Upper lobe of right lung (tissue), 1 donor: ENCODE data around the gene PPL. TPM values are rescaled to one million over a fixed set of nuclear protein-coding genes. Genes with fewer than 3 reads are reported as not detected.
A peak's percentile ranks its signal among the peaks of the same experiment; 100 is the strongest.

Experiments
- ATAC-seq: fragments of 200-7000 bp; cut with Tn5 transposase; one replicate; pipeline ENCODE4 v1.9.1; 2020; ENCODE audit warnings: mild to moderate bottlenecking, moderate library complexity
- DNase-seq: peaks from one replicate; pipeline ENCODE4 v3.0.0-alpha.2; 2020
- H3K27ac ChIP-seq: fragments of 200-600 bp; one replicate; pipeline ENCODE4 v1.8.0; 2022
- H3K27me3 ChIP-seq: fragments of 200-600 bp; one replicate; pipeline ENCODE4 v1.8.0; 2022; ENCODE audit warnings: mild to moderate bottlenecking
- H3K36me3 ChIP-seq: fragments of 200-600 bp; one replicate; pipeline ENCODE4 v1.8.0; 2022
- H3K4me1 ChIP-seq: fragments of 200-600 bp; one replicate; pipeline ENCODE4 v1.8.0; 2022
- H3K4me3 ChIP-seq: fragments of 200-600 bp; one replicate; pipeline ENCODE4 v1.8.0; 2022; ENCODE audit warnings: mild to moderate bottlenecking
- H3K9me3 ChIP-seq: fragments of 200-600 bp; one replicate; pipeline ENCODE4 v1.8.0; 2022
- intact Hi-C: fragments of 100-400 bp; cut with DNase I; formaldehyde crosslinking; loops from one replicate; pipeline ENCODE4 v1.11.0; 2022
- total RNA-seq: library from RNA; stranded (reverse); fragmentation: NEBNext Ultra II Directional; extraction: Animal tissue kit (Norgen Biotek cat#: 25700); gene quantifications from one replicate; pipeline ENCODE4 v1.2.1, GENCODE V29; 2021
- TF ChIP-seq, protein P1 (sequence below): fragments of 200-600 bp; IDR thresholded peaks from one replicate; pipeline ENCODE4 v1.8.0; 2022; ENCODE audit warnings: antibody characterized with exemption
- donor health status: DM: no; HTN: yes; CAD: no; lungs with severe emphysema.

PPL gene
- total RNA-seq, 1 donor from 2014 or later, result 78.1 TPM

DNA sequence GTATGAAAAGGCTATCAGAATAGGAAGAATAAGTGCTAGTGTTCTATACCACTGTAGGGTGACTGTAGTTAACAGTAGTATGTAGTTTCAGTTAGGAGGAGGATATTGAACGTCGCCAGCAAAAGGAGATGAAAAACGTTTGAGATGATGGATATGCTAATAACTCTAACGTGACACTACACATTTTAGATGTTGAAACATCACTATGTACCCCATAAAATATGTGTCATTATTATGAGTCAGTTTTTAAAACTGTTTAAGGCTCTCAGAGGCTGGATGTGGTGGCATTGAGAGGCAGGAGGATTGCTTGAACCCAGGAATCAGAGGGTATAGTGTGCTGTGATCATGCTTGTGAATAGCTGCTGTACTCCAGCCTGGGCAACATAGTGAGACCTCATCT is 57.9 kb downstream of the PPL start:
- H3K9me3 ChIP-seq, result no peaks in the 10 kb centered on the region
- no peak for DNase-seq
- intact Hi-C loops, result no loop called here
- H3K4me1 ChIP-seq, result peaks cover 9% of the 10 kb centered on the region
- H3K27ac ChIP-seq, result no peak overlapping the region
- no peaks in the 10 kb centered on the region for H3K27me3 ChIP-seq
- TF ChIP-seq, protein P1, sequence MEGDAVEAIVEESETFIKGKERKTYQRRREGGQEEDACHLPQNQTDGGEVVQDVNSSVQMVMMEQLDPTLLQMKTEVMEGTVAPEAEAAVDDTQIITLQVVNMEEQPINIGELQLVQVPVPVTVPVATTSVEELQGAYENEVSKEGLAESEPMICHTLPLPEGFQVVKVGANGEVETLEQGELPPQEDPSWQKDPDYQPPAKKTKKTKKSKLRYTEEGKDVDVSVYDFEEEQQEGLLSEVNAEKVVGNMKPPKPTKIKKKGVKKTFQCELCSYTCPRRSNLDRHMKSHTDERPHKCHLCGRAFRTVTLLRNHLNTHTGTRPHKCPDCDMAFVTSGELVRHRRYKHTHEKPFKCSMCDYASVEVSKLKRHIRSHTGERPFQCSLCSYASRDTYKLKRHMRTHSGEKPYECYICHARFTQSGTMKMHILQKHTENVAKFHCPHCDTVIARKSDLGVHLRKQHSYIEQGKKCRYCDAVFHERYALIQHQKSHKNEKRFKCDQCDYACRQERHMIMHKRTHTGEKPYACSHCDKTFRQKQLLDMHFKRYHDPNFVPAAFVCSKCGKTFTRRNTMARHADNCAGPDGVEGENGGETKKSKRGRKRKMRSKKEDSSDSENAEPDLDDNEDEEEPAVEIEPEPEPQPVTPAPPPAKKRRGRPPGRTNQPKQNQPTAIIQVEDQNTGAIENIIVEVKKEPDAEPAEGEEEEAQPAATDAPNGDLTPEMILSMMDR, result no peak
- no peak overlapping the region for H3K4me3 ChIP-seq
- no peak for ATAC-seq
- peaks cover 98% of the 10 kb centered on the region for H3K36me3 ChIP-seq

DNA sequence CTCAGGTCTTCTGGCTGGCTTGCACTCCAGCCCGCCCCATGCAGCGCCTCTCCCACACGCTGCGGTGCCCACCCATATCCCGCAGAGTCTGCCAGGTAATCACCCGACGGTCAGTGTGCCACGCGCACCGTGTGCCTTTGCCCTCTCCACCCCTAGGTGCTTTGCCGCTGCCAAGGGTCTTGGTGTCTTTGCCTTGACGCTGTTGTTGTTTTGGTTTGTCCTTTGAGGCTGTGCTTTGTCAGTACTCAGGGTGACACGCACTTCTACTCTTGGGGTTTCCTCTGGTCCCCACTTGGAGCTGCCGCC is 59.6 kb downstream of the PPL start:
- ATAC-seq, result no peak
- H3K27me3 ChIP-seq, result no peaks in the 10 kb centered on the region
- intact Hi-C loops, result no loop called here
- DNase-seq, result peak; percentile 40
- TF ChIP-seq, protein P1, result no peak
- H3K4me3 ChIP-seq, result no peak overlapping the region
- H3K4me1 ChIP-seq, result peaks cover 9% of the 10 kb centered on the region
- H3K9me3 ChIP-seq, result no peaks in the 10 kb centered on the region
- H3K27ac ChIP-seq, result no peak overlapping the region
- H3K36me3 ChIP-seq, result peaks cover 98% of the 10 kb centered on the region

DNA sequence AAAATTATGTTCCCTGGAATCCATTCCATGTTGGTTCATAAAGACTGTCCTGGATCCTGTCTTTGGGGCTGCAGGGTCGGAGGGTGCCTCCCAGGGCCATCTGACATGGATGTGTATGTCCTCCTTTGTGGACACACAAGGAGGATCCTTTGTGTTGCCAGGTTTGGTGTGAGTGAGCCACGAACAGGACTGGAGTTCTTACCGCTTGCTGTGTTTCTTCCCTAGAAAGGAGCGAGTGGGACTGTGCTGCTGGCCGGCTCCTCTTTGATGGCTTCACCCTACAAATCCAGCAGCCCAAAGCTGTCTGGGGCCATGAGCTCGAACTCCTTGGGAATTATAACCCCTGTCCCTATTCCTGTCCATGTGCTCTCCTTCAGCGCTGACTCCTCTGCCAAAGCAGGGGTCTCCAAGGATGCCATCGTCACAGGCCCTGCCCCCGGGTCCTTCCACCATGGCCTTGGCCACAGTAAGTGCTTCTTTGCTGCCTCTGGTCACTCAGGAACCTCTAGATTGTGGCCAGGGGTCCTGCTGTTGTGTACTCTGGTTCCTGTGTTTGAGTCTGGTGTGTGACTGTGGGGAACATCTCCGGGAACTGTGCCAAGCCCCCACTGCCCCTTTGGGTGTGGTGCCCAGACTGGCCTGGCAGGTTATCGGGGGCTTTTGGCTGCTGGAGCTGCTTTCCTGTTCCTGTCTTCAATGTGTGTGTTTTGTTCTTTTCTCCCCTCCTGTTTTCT is 60.1 kb downstream of the PPL start:
- no peak overlapping the region for H3K27ac ChIP-seq
- H3K27me3 ChIP-seq, result no peaks in the 10 kb centered on the region
- ATAC-seq (no peak), DNase-seq (peak; percentile 40)
- TF ChIP-seq, protein P1, result no peak
- H3K4me1 ChIP-seq, result peaks cover 6% of the 10 kb centered on the region
- intact Hi-C loops, result no loop called here
- H3K36me3 ChIP-seq, result peaks cover 100% of the 10 kb centered on the region
- H3K4me3 ChIP-seq, result no peak overlapping the region
- no peaks in the 10 kb centered on the region for H3K9me3 ChIP-seq

DNA sequence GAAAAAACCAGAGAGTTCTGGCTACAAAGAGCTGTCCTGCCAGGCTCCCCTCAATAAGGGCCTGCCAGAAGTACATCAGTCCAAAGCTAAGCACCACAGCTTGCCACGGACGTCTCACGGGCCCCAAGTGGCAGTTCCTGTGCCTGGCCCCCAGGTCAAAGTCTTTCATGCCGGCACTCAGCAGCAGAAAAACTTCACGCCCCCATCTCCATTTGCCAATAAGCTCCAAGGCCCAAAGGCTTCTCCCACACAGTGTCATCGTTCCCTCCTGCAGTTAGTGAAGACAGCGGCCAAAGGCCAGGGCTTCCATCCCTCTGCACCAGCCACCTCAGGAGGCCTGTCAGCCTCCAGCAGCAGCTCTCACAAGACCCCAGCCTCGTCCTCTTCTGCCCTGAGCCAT is 62.3 kb downstream of the PPL start:
- TF ChIP-seq, protein P1, result no peak

DNA sequence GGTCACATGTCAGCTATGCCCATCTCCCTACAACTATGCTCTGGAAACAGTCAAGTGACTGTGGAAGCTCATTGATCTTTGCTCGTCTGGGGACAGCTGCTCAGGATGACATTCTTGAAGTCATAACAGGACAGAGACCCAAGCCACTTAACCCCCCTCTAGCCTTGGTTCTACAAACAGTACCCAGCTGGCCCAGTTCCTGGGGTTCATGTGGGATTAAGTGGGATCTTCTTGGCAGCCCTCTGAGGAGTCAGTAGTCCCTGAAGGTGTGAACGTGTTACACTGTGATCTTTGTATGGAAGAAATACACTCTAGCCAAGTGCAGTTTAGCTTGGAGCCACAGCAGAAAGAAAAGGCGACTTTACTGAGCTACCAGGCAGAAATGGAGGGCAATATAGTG is 63.9 kb downstream of the PPL start:
- Histone ChIP-seq H3K4me3 (no peak overlapping the region), H3K27ac (no peak overlapping the region), H3K9me3 (no peaks in the 10 kb centered on the region), H3K36me3 (peaks cover 99% of the 10 kb centered on the region), H3K4me1 (peaks cover 5% of the 10 kb centered on the region), H3K27me3 (no peaks in the 10 kb centered on the region)
- ATAC-seq (no peak), DNase-seq (no peak)
- TF ChIP-seq, protein P1, result no peak
- intact Hi-C loops, result no loop called here

More for the DNA sequence above, 62.3 kb downstream of the PPL start:
- Histone ChIP-seq H3K36me3 (peaks cover 100% of the 10 kb centered on the region), H3K27ac (no peak overlapping the region), H3K9me3 (no peaks in the 10 kb centered on the region), H3K4me1 (no peaks in the 10 kb centered on the region), H3K27me3 (no peaks in the 10 kb centered on the region), H3K4me3 (no peak overlapping the region)
- DNase-seq, result no peak
- no peak for ATAC-seq
- intact Hi-C loops, result no loop called here

DNA sequence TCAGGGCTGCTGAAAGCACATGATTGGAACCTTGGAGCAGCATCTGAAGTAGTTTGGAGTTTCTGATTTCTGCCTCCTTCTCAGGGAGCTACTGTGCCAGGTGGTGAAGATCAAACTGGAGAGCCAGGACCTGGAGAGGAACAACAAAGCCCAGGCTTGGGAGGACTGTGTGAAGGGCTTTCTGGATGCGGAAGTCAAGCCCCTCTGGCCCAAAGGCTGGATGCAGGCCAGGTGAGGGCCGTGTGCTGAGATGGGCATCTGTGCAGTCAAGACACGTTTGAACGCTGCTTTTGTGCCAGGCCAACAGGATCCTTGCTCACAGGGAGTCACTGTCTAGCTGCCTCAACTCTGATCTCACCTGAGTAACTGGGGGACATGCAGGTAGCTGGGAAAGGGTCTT is 65.9 kb downstream of the PPL start:
- ATAC-seq, result no peak

More for the DNA sequence above, 65.9 kb downstream of the PPL start:
- H3K27ac ChIP-seq, result no peak overlapping the region
- no peaks in the 10 kb centered on the region for H3K27me3 ChIP-seq
- TF ChIP-seq, protein P1, result no peak
- peaks cover 5% of the 10 kb centered on the region for H3K4me1 ChIP-seq
- intact Hi-C loops, result no loop called here
- H3K4me3 ChIP-seq, result no peak overlapping the region
- H3K9me3 ChIP-seq, result no peaks in the 10 kb centered on the region
- DNase-seq, result no peak
- H3K36me3 ChIP-seq, result peaks cover 79% of the 10 kb centered on the region
